ENCODE measurements around the gene PRSS56. TPM values are rescaled to one million over a fixed set of nuclear protein-coding genes. Genes with fewer than 3 reads are reported as not detected.
A peak's percentile ranks its signal among the peaks of the same experiment; 100 is the strongest.
"Not testable (repeated sequence)": the region's sequence is repeated elsewhere in the genome, so short reads cannot be mapped to it uniquely, and the experiment has no call there.

Gene PRSS56
- total RNA-seq, 1 donor from 2014 or later, result not detected

DNA sequence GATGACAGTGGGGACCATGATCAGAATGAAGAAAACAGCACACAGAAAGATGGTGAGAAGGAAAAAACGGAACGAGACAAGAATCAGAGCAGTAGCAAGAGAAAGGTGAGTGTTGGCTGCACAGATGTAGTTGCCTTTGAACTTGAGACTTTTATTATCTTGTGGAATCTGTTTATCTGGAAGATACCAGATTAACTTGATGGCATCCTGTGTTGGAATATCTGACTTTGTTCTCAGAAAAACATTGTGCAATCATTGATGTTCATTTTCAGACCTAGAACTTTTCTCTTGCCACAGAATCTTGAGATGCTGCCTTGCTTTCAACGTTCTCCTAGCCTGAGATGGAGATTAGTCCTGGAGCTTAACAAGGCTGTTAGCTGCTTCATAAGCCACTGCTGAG, 36.2 kb downstream of the PRSS56 start:
- H3K4me3 ChIP-seq (ENCODE audit: low read depth, low read length), result no peak overlapping the region
- H3K36me3 ChIP-seq (ENCODE audit: control insufficient read depth, insufficient read depth, low read length), result no peaks in the 10 kb centered on the region
- no peaks in the 10 kb centered on the region for H3K27me3 ChIP-seq (ENCODE audit: control insufficient read depth, insufficient read depth, low read length)
- TF ChIP-seq, protein P1, sequence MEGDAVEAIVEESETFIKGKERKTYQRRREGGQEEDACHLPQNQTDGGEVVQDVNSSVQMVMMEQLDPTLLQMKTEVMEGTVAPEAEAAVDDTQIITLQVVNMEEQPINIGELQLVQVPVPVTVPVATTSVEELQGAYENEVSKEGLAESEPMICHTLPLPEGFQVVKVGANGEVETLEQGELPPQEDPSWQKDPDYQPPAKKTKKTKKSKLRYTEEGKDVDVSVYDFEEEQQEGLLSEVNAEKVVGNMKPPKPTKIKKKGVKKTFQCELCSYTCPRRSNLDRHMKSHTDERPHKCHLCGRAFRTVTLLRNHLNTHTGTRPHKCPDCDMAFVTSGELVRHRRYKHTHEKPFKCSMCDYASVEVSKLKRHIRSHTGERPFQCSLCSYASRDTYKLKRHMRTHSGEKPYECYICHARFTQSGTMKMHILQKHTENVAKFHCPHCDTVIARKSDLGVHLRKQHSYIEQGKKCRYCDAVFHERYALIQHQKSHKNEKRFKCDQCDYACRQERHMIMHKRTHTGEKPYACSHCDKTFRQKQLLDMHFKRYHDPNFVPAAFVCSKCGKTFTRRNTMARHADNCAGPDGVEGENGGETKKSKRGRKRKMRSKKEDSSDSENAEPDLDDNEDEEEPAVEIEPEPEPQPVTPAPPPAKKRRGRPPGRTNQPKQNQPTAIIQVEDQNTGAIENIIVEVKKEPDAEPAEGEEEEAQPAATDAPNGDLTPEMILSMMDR (IDR thresholded peaks at IDR 0.05; ENCODE audit: insufficient read depth, low read length, poor library complexity, severe bottlenecking), result no peak
- DNase-seq (ENCODE audit: low read depth), result no peak

DNA sequence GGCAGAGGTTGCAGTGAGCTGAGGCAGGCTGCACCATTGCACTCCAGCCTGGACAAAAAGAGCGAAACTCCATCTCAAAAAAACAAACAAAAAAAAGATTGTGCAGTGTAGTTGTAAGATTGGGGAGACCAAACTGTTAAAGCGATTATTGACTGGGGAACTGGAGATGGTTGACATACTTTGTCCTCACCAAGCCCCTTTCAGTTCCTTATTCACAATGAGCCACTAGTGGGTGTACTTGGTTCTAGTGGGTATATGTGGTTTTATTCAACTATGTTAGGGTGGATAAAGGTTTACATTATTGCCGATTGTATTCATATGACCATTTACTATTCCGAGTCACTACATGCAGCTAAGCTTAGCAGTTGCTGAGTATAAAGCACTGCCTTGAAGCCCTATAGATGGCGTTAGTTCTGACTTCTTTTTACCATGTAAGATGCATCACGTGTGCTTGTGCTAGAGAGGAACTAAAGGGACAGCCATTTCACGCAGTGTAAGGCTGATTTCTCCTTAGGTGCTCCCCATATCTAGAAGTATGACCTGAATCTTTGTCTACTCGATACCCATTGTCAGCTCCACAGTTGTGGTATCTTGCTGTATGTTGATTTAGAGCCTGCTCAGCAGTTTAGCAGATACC, 42.4 kb downstream of the PRSS56 start:
- H3K27me3 ChIP-seq (ENCODE audit: control insufficient read depth, insufficient read depth, low read length), result no peaks in the 10 kb centered on the region
- peaks cover 3% of the 10 kb centered on the region for H3K36me3 ChIP-seq (ENCODE audit: control insufficient read depth, insufficient read depth, low read length)
- TF ChIP-seq, protein P1 (IDR thresholded peaks at IDR 0.05; ENCODE audit: insufficient read depth, low read length, poor library complexity, severe bottlenecking), result no peak
- H3K4me3 ChIP-seq (ENCODE audit: low read depth, low read length), result no peak overlapping the region
- DNase-seq (ENCODE audit: low read depth), result no peak

DNA sequence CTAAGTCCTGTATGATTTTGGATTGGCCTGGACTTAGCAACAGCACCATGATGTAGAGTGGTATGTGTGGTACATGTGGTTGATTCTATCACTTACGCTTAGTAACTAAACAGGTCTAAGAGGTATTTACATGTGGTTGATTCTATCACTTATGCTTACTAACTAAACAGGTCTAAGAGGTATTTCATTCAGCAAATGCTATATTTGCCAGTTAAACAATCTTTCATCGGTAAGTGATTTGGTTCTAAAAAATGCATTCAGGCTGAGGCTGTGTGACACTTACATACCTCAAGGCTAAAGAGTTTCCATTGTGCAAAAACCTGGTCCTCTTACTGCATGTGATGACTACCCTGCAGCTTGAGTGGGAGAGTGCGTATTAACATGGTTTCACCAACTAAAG, 43.4 kb downstream of the PRSS56 start:
- TF ChIP-seq, protein P1 (IDR thresholded peaks at IDR 0.05; ENCODE audit: insufficient read depth, low read length, poor library complexity, severe bottlenecking), result no peak
- no peak overlapping the region for H3K4me3 ChIP-seq (ENCODE audit: low read depth, low read length)
- no peaks in the 10 kb centered on the region for H3K27me3 ChIP-seq (ENCODE audit: control insufficient read depth, insufficient read depth, low read length)
- peaks cover 3% of the 10 kb centered on the region for H3K36me3 ChIP-seq (ENCODE audit: control insufficient read depth, insufficient read depth, low read length)
- DNase-seq (ENCODE audit: low read depth), result peak; percentile 18

DNA sequence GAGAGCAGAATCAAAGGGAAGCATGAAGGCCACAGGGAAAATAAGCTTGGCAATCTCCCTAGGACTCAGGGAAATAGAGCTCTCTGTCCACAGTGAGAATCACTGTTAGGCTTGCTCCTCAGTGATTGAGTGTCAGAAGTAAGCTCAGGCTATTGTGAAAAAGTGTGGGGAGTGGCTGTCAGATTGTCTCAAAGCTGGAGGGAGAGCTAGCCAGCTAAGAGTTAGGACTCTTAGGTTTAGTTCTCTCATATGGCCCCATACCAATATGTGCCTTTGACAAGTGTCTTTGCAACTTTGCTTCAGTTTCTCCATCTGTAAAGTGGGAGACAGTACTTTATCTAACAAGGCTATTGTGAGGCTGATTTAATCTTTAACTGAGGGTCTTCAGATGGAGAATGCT, 47.5 kb downstream of the PRSS56 start:
- Histone ChIP-seq H3K4me3 (ENCODE audit: low read depth, low read length) (no peak overlapping the region), H3K36me3 (ENCODE audit: control insufficient read depth, insufficient read depth, low read length) (peaks cover 5% of the 10 kb centered on the region), H3K27me3 (ENCODE audit: control insufficient read depth, insufficient read depth, low read length) (no peaks in the 10 kb centered on the region)
- TF ChIP-seq, protein P1 (IDR thresholded peaks at IDR 0.05; ENCODE audit: insufficient read depth, low read length, poor library complexity, severe bottlenecking), result no peak
- no peak for DNase-seq (ENCODE audit: low read depth)

DNA sequence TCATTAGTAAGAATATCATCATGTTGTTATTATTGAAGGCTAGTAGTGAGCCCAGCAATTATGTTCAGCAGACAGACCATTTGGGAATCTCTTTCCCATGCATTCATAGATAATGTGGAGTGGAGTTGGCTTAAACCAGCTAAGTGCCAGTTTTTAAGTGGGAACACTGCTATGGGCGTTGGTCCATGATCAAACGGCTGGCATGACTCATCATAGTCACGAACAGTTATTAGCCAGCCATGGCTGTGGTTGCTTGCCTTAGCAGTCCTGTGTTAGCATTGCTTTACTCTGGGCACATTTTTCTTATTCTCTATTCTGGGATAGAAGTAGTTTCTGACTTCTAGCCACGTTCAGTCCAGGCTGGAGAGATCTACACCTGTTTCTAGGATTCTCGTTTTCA, 48.0 kb downstream of the PRSS56 start:
- TF ChIP-seq, protein P1 (IDR thresholded peaks at IDR 0.05; ENCODE audit: insufficient read depth, low read length, poor library complexity, severe bottlenecking), result no peak
- Histone ChIP-seq H3K4me3 (ENCODE audit: low read depth, low read length) (no peak overlapping the region), H3K27me3 (ENCODE audit: control insufficient read depth, insufficient read depth, low read length) (no peaks in the 10 kb centered on the region), H3K36me3 (ENCODE audit: control insufficient read depth, insufficient read depth, low read length) (peaks cover 5% of the 10 kb centered on the region)
- no peak for DNase-seq (ENCODE audit: low read depth)

DNA sequence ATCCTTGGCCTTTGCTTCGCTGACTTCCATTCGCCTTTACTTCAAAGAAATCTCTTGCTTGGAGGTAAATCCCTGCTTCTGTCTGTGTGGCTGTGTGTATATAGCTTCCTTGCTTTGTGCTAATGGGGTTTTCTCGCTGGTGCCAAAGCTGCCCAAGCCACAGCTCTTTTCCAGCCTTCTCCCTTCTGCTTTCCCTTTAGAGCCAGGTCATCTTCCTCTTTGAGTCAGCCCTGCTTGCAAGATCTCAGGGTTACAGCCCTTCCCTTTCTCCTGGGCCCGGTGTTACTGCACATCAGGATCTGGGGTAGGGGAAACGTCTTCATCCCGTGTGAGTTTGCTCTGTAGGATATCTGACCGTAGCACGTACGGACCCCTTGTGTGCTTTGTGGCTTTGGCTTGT, 49.4 kb downstream of the PRSS56 start:
- Histone ChIP-seq H3K4me3 (ENCODE audit: low read depth, low read length) (no peak overlapping the region), H3K36me3 (ENCODE audit: control insufficient read depth, insufficient read depth, low read length) (peaks cover 5% of the 10 kb centered on the region), H3K27me3 (ENCODE audit: control insufficient read depth, insufficient read depth, low read length) (no peaks in the 10 kb centered on the region)
- TF ChIP-seq, protein P1 (IDR thresholded peaks at IDR 0.05; ENCODE audit: insufficient read depth, low read length, poor library complexity, severe bottlenecking), result no peak
- DNase-seq (ENCODE audit: low read depth), result no peak

DNA sequence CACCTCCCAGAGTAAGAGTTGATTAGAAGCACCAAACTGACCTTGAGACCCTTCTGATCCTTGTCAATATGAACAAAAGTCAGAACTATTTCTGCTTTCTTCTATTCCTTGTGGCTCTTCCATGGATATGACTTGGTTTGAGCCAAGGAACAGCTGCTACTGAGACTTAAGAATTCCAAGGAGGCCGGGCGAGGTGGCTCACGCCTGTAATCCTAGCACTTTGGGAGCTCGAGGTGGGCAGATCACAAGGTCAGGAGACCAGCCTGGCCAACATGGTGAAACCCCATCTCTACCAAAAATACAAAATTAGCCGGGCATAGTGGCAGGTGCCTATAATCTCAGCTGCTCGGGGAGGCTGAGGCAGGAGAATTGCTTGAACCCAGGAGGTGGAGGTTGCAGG, 50.3 kb downstream of the PRSS56 start:
- DNase-seq (ENCODE audit: low read depth); H3K36me3 ChIP-seq (ENCODE audit: control insufficient read depth, insufficient read depth, low read length); H3K4me3 ChIP-seq (ENCODE audit: low read depth, low read length); H3K27me3 ChIP-seq (ENCODE audit: control insufficient read depth, insufficient read depth, low read length): not testable (repeated sequence)

All from kidney epithelial cell (primary cell).